H9 (cell line): ENCODE measurements around the gene BBOF1. TPM values are rescaled to one million over a fixed set of nuclear protein-coding genes. Genes with fewer than 3 reads are reported as not detected.

ENCODE experiments used
- DNase-seq: peaks from one replicate; pipeline ENCODE4 v3.0.0-alpha.2; 2017
- H2AFZ ChIP-seq: one replicate; pipeline ENCODE4 v1.6.1; 2013; ENCODE audit warnings: mild to moderate bottlenecking, low read length, control low read depth, moderate library complexity
- H2AK5ac ChIP-seq: 2 replicates; pipeline ENCODE4 v1.6.1; 2013; ENCODE audit warnings: low read length, control low read depth, mixed read lengths; ENCODE audit not compliant: insufficient read length
- H2BK120ac ChIP-seq: one replicate; pipeline ENCODE4 v1.6.1; 2013; ENCODE audit warnings: low read depth, mild to moderate bottlenecking, low read length, control low read depth, inconsistent platforms; ENCODE audit not compliant: poor library complexity, severe bottlenecking
- H2BK12ac ChIP-seq: 2 replicates; pipeline ENCODE4 v1.6.1; 2013; ENCODE audit warnings: low read length, control low read depth, mixed read lengths, low read depth; ENCODE audit not compliant: insufficient read length
- H2BK15ac ChIP-seq: 2 replicates; pipeline ENCODE4 v1.6.1; 2013; ENCODE audit warnings: low read depth, low read length, control low read depth
- H2BK20ac ChIP-seq: one replicate; pipeline ENCODE4 v1.6.1; 2013; ENCODE audit warnings: low read depth, mild to moderate bottlenecking, low read length, control low read depth, inconsistent platforms; ENCODE audit not compliant: poor library complexity, severe bottlenecking
- H2BK5ac ChIP-seq: 2 replicates; pipeline ENCODE4 v1.6.1; 2013; ENCODE audit warnings: low read length, control low read depth, mixed read lengths; ENCODE audit not compliant: insufficient read length
- H3K14ac ChIP-seq: 2 replicates; pipeline ENCODE4 v1.6.1; 2013; ENCODE audit warnings: low read length, control low read depth; ENCODE audit not compliant: insufficient read depth
- H3K18ac ChIP-seq: 2 replicates; pipeline ENCODE4 v1.6.1; 2013; ENCODE audit warnings: low read depth, mild to moderate bottlenecking, mixed read lengths, low read length, control low read depth; ENCODE audit not compliant: insufficient read length
- H3K23ac ChIP-seq: 2 replicates; pipeline ENCODE4 v1.6.1; 2013; ENCODE audit warnings: low read length, control low read depth, mixed read lengths, low read depth; ENCODE audit not compliant: insufficient read length
- H3K23me2 ChIP-seq: 2 replicates; pipeline ENCODE4 v1.6.1; 2013; ENCODE audit warnings: low read depth, mild to moderate bottlenecking, mixed read lengths, low read length, control low read depth; ENCODE audit not compliant: insufficient read length, poor library complexity, severe bottlenecking
- H3K27ac ChIP-seq: 2 replicates; pipeline ENCODE4 v1.5.1; 2013; ENCODE audit warnings: low read length, control low read depth, mixed read lengths, low read depth; ENCODE audit not compliant: insufficient read length
- H3K27me3 ChIP-seq: 2 replicates; pipeline ENCODE4 v1.6.1; 2013; ENCODE audit warnings: low read length, control low read depth, inconsistent platforms; ENCODE audit not compliant: insufficient read depth
- H3K4ac ChIP-seq: 2 replicates; pipeline ENCODE4 v1.6.1; 2013; ENCODE audit warnings: low read depth, mild to moderate bottlenecking, control low read depth, inconsistent platforms, low read length, moderate library complexity
- H3K4me1 ChIP-seq: 2 replicates; pipeline ENCODE4 v1.6.1; 2013; ENCODE audit warnings: low read length, control low read depth, inconsistent platforms; ENCODE audit not compliant: insufficient read depth
- H3K4me2 ChIP-seq: 2 replicates; pipeline ENCODE4 v1.6.1; 2013; ENCODE audit warnings: low read length, control low read depth, mixed read lengths; ENCODE audit not compliant: insufficient read length, insufficient read depth
- H3K56ac ChIP-seq: 2 replicates; pipeline ENCODE4 v1.6.1; 2013; ENCODE audit warnings: low read depth, mild to moderate bottlenecking, mixed read lengths, low read length, control low read depth; ENCODE audit not compliant: insufficient read length
- H3K79me1 ChIP-seq: 2 replicates; pipeline ENCODE4 v1.6.1; 2013; ENCODE audit warnings: low read depth, mild to moderate bottlenecking, moderate library complexity, low read length, control low read depth, inconsistent platforms; ENCODE audit not compliant: insufficient read depth, poor library complexity, severe bottlenecking
- H3K79me2 ChIP-seq: 2 replicates; pipeline ENCODE4 v1.6.1; 2013; ENCODE audit warnings: low read length, control low read depth, inconsistent platforms; ENCODE audit not compliant: insufficient read depth
- H3K9ac ChIP-seq: 2 replicates; pipeline ENCODE4 v1.6.1; 2013; ENCODE audit warnings: low read length, control low read depth, mixed read lengths; ENCODE audit not compliant: insufficient read length; ENCODE audit errors: extremely low read depth
- H3K9me3 ChIP-seq: one replicate; pipeline ENCODE4 v1.6.1; 2013; ENCODE audit warnings: low read depth, low read length, inconsistent platforms; ENCODE audit not compliant: control insufficient read depth
- H3T11ph ChIP-seq: one replicate; pipeline ENCODE4 v1.6.1; 2013; ENCODE audit warnings: mild to moderate bottlenecking, low read length, control low read depth, inconsistent platforms
- H4K20me1 ChIP-seq: one replicate; pipeline ENCODE4 v1.6.1; 2013; ENCODE audit not compliant: control insufficient read depth, insufficient read length, insufficient read depth
- H4K5ac ChIP-seq: 2 replicates; pipeline ENCODE4 v1.6.1; 2013; ENCODE audit warnings: low read depth, mild to moderate bottlenecking, mixed read lengths, low read length, control low read depth; ENCODE audit not compliant: insufficient read length
- H4K8ac ChIP-seq: replicated peaks from 2 replicates; pipeline ENCODE4 v1.6.1; 2013; ENCODE audit warnings: low read length, control low read depth, mixed read lengths, low read depth; ENCODE audit not compliant: insufficient read length
- H4K91ac ChIP-seq: 2 replicates; pipeline ENCODE4 v1.6.1; 2013; ENCODE audit warnings: low read depth, mild to moderate bottlenecking, moderate library complexity, mixed read lengths, low read length, control low read depth; ENCODE audit not compliant: insufficient read length
- H3K27ac Mint-ChIP-seq, 3 experiments: 2 replicates in 2 of 3; 3 replicates in 1 of 3; pipeline ENCODE4 v1.8.0; 2020 to 2021; ENCODE audit warnings: mixed read lengths in 3 of 3, mild to moderate bottlenecking in 1 of 3, moderate library complexity in 1 of 3
- H3K27me3 Mint-ChIP-seq: 2 replicates; pipeline ENCODE4 v1.8.0; 2021; ENCODE audit warnings: low read depth, mild to moderate bottlenecking, moderate library complexity, mixed read lengths
- H3K36me3 Mint-ChIP-seq, 3 experiments: 2 replicates in 2 of 3; 3 replicates in 1 of 3; pipeline ENCODE4 v1.8.0; 2020 to 2021; ENCODE audit warnings: low read depth in 3 of 3, mixed read lengths in 3 of 3; ENCODE audit not compliant: insufficient read depth in 1 of 3
- H3K4me1 Mint-ChIP-seq, 2 experiments: 2 replicates each; pipeline ENCODE4 v1.8.0; 2020; ENCODE audit warnings: mixed read lengths in 2 of 2
- H3K4me3 Mint-ChIP-seq, 2 experiments: 2 replicates in 1 of 2; 3 replicates in 1 of 2; pipeline ENCODE4 v1.8.0; 2020 to 2021; ENCODE audit warnings: mild to moderate bottlenecking in 2 of 2, mixed read lengths in 2 of 2, moderate library complexity in 1 of 2
- H3K9me3 Mint-ChIP-seq, 2 experiments: 2 replicates in 1 of 2; 3 replicates in 1 of 2; pipeline ENCODE4 v1.8.0; 2020; ENCODE audit warnings: mild to moderate bottlenecking in 2 of 2, mixed read lengths in 2 of 2, moderate library complexity in 1 of 2
- CTCF ChIP-seq: fragments of 200-600 bp; sonication (generic); conservative IDR thresholded peaks from 3 replicates; pipeline ENCODE4 v1.8.0; 2021; ENCODE audit warnings: antibody characterized with exemption, mild to moderate bottlenecking
- total RNA-seq: library from RNA; stranded (reverse); gene quantifications from 2 replicates; pipeline ENCODE4 v1.2.1, GENCODE V29; 2021

Gene BBOF1
- total RNA-seq, 1 experiment from 2014 or later: 0.61 TPM

- Histone ChIP-seq H3K79me1 (no peaks in the 10 kb centered on the region), H2BK12ac (no peak overlapping the region), H3K27ac (no peak overlapping the region), H2AFZ (no peak overlapping the region), H2BK15ac (no peak overlapping the region), H3K4ac (no peak overlapping the region), H3T11ph (no peak overlapping the region), H3K79me2 (no peaks in the 10 kb centered on the region), H2BK20ac (no peak overlapping the region), H3K4me1 (no peaks in the 10 kb centered on the region), H3K4me2 (no peak overlapping the region), H3K9me3 (no peaks in the 10 kb centered on the region), H3K18ac (no peak overlapping the region), H3K14ac (no peak overlapping the region), H4K8ac (no peak overlapping the region), H4K5ac (no peak overlapping the region), H3K23me2 (peaks cover 11% of the 10 kb centered on the region), H3K56ac (no peak overlapping the region), H3K27me3 (no peaks in the 10 kb centered on the region), H3K9ac (no peak overlapping the region), H3K23ac (no peak overlapping the region), H4K20me1 (no peaks in the 10 kb centered on the region), H2BK5ac (no peak overlapping the region), H2BK120ac (no peak overlapping the region), H2AK5ac (no peak overlapping the region), H4K91ac (no peak overlapping the region)
- TF ChIP-seq CTCF: no peak
- Mint-ChIP-seq H3K27ac (no peak overlapping the region), H3K4me3 (no peak overlapping the region), H3K9me3 (no peaks in the 10 kb centered on the region), H3K36me3 (peaks cover 0 to 8% (median 0%) of the 10 kb centered on the region in 3 experiments; a peak in 2 of 7 replicates), H3K4me1 (peaks cover 9 to 10% of the 10 kb centered on the region in 2 experiments), H3K27me3 (no peaks in the 10 kb centered on the region; the same call in 1 of the 2 replicates)
- no peak for DNase-seq
These were observed 3.2 kb upstream of the BBOF1 start for GRCh38 chr14:74015963-74016362.
